ENCODE data around the gene FXN. TPM values are rescaled to one million over a fixed set of nuclear protein-coding genes. Genes with fewer than 3 reads are reported as not detected.

The FXN gene
- total RNA-seq, 1 experiment from 2014 or later: 24.1 TPM

- no peaks in the 10 kb centered on the region for H3K4me1 ChIP-seq (ENCODE audit: control insufficient read depth in 1 of 2, insufficient read depth in 2 of 2, low read length in 2 of 2)
- H3K27ac ChIP-seq (ENCODE audit: low read depth, low read length): no peak overlapping the region
- no peak overlapping the region for H2AFZ ChIP-seq (ENCODE audit: low read depth, low read length, poor library complexity, severe bottlenecking)
- intact Hi-C loops (cut with micrococcal nuclease): no loop called here
- no peak for TF ChIP-seq YY1 (IDR thresholded peaks at IDR 0.05; ENCODE audit: extremely low read depth, insufficient replicate concordance, low read depth, low read length)
- TF ChIP-seq ZBTB33 (IDR thresholded peaks at IDR 0.05; ENCODE audit: extremely low read depth, insufficient replicate concordance, low read length): no peak
- H3K4me2 ChIP-seq (ENCODE audit: low read length): no peak overlapping the region
- no TSS peak for BruUV-seq (replicated peaks)
- H4K20me1 ChIP-seq (ENCODE audit: insufficient read depth): no peaks in the 10 kb centered on the region
- H3K4me3 ChIP-seq (replicated peaks in 1 of 2; ENCODE audit: low read depth in 1 of 2, low read length in 2 of 2): no peak overlapping the region
- no peak overlapping the region for H3K9ac ChIP-seq (ENCODE audit: low read length)
- ChIA-PET RAD21 (ENCODE audit: low non-redundant PET in 1 of 2, low total read pairs in 2 of 2, uncharacterized antibody in 2 of 2, unreplicated experiment in 2 of 2) (no interaction called here), CTCF (no interaction called here), POLR2A (no interaction called here)
- H3K9me3 ChIP-seq (ENCODE audit: control insufficient read depth in 1 of 2, insufficient read depth in 1 of 2, low read depth in 1 of 2, low read length in 2 of 2): no peaks in the 10 kb centered on the region
- DNase-seq (ENCODE audit: low read depth, low spot score) (no peak), ATAC-seq (no peak)
- no peaks in the 10 kb centered on the region for H3K79me2 ChIP-seq (ENCODE audit: insufficient read depth, low read length)
- H3K9me2 ChIP-seq (ENCODE audit: insufficient read depth): no peaks in the 10 kb centered on the region
- no peaks in the 10 kb centered on the region for H3K27me3 ChIP-seq (ENCODE audit: insufficient read depth, low read length)
- no peaks in the 10 kb centered on the region for H3K36me3 ChIP-seq (ENCODE audit: control insufficient read depth in 1 of 2, insufficient read depth in 2 of 2, low read length in 2 of 2)
These were observed 43.0 kb downstream of the FXN start for GRCh38 chr9:69078581-69078980.

GRCh38 chr9:69079186-69079585 is 43.6 kb downstream of the FXN start:
- Histone ChIP-seq H3K4me2 (ENCODE audit: low read length) (no peak overlapping the region), H2AFZ (ENCODE audit: low read depth, low read length, poor library complexity, severe bottlenecking) (no peak overlapping the region), H3K27me3 (ENCODE audit: insufficient read depth, low read length) (no peaks in the 10 kb centered on the region), H3K9me2 (ENCODE audit: insufficient read depth) (no peaks in the 10 kb centered on the region), H3K4me1 (ENCODE audit: control insufficient read depth in 1 of 2, insufficient read depth in 2 of 2, low read length in 2 of 2) (no peaks in the 10 kb centered on the region), H3K4me3 (replicated peaks in 1 of 2; ENCODE audit: low read depth in 1 of 2, low read length in 2 of 2) (no peak overlapping the region), H3K79me2 (ENCODE audit: insufficient read depth, low read length) (no peaks in the 10 kb centered on the region), H3K9me3 (ENCODE audit: control insufficient read depth in 1 of 2, insufficient read depth in 1 of 2, low read depth in 1 of 2, low read length in 2 of 2) (no peaks in the 10 kb centered on the region), H3K36me3 (ENCODE audit: control insufficient read depth in 1 of 2, insufficient read depth in 2 of 2, low read length in 2 of 2) (no peaks in the 10 kb centered on the region), H3K27ac (ENCODE audit: low read depth, low read length) (no peak overlapping the region), H4K20me1 (ENCODE audit: insufficient read depth) (no peaks in the 10 kb centered on the region), H3K9ac (ENCODE audit: low read length) (no peak overlapping the region)
- CTCF ChIA-PET: no interaction called here
- intact Hi-C loops (cut with micrococcal nuclease): no loop called here
- RAD21 ChIA-PET (ENCODE audit: low non-redundant PET in 1 of 2, low total read pairs in 2 of 2, uncharacterized antibody in 2 of 2, unreplicated experiment in 2 of 2): no interaction called here
- POLR2A ChIA-PET: no interaction called here
- no TSS peak for BruUV-seq (replicated peaks)
- DNase-seq (ENCODE audit: low read depth, low spot score) (no peak), ATAC-seq (no peak)
- no peak for TF ChIP-seq TCF7L2 (IDR thresholded peaks at IDR 0.05; ENCODE audit: borderline replicate concordance, extremely low read depth, insufficient read depth, insufficient read length)
- no peak for TF ChIP-seq CBX3 (IDR thresholded peaks at IDR 0.05; ENCODE audit: low read depth)
- TF ChIP-seq POLR2A (IDR thresholded peaks at IDR 0.05; ENCODE audit: borderline replicate concordance, extremely low read depth, insufficient read depth, insufficient read length): no peak
- TF ChIP-seq ZFX (IDR thresholded peaks at IDR 0.05): no peak
- no peak for TF ChIP-seq CTCF (IDR thresholded peaks at IDR 0.05 in 2 of 3, conservative IDR thresholded peaks at IDR 0.05 in 1 of 3; ENCODE audit: borderline replicate concordance in 1 of 3, insufficient read depth in 1 of 3, low read depth in 2 of 3, low read length in 2 of 3)
- TF ChIP-seq FOSL1 (IDR thresholded peaks at IDR 0.05; ENCODE audit: low read depth): no peak
- TF ChIP-seq SIN3A (IDR thresholded peaks at IDR 0.05; ENCODE audit: low read depth): no peak
- TF ChIP-seq ELF1 (IDR thresholded peaks at IDR 0.05; ENCODE audit: borderline replicate concordance, low read depth): no peak
- TF ChIP-seq REST (IDR thresholded peaks at IDR 0.05; ENCODE audit: low read depth): no peak

Measured in HCT116 (cell line).